ENCODE measurements around the gene TWF1.

- TF ChIP-seq CTCF (IDR thresholded peaks at IDR 0.05) = no peak
- no peak for TF ChIP-seq POLR2A (IDR thresholded peaks at IDR 0.05)
Observed at GRCh38 chr12:43832463-43833168, 26.5 kb upstream of the TWF1 start.

Measured in body of pancreas (tissue), 4 donors.